Activated CD4-positive, alpha-beta T cell treated with anti-CD3 and anti-CD28 coated beads, Interleukin-2, Interleukin-6, amounts not matched to agents 100 ng/mL and 50 ng/mL, durations not matched to agents 16 hours and 8 hours (primary cell): ENCODE data around the gene HBD.
"Not testable (repeated sequence)": the region's sequence is repeated elsewhere in the genome, so short reads cannot be mapped to it uniquely, and the experiment has no call there.

Experiments
- DNase-seq: peaks from one replicate; pipeline ENCODE4 v3.0.0-alpha.2; 2020

Gene HBD

DNA sequence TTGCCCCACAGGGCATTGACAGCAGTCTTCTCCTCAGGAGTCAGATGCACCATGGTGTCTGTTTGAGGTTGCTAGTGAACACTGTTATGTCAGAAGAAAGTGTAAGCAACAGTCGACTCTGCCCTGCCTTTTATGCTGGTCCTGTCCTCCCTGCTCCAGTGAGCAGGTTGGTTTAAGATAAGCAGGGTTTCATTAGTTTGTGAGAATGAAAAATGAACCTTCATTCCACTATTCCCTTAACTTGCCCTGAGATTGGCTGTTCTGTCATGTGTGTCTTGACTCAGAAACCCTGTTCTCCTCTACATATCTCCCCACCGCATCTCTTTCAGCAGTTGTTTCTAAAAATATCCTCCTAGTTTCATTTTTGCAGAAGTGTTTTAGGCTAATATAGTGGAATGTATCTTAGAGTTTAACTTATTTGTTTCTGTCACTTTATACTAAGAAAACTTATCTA, at the start of gene HBD:
HBD (minus strand) TSS at position 103 of the 454 bp plus-strand sequence; CDS start at position 53, 50 bp downstream.
- peak; percentile 8 for DNase-seq

DNA sequence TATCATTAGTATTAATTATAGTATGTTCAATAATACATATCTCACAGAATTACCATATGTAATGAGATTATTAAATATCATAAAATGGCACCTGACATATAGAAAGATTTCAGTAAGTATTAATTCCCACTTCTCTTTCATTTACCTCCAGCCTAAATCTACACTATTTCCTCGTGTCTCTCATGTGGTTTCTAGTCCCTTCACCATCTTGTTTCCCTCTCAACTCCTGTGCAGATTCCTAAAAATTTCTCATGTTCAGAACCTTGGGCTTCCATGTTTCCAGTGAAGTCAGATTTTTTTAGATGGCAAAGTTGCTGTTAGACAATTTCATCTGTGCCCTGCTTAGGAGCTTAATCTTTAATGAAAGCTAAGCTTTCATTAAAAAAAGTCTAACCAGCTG, 49.6 kb upstream of the HBD start:
- DNase-seq = no peak

DNA sequence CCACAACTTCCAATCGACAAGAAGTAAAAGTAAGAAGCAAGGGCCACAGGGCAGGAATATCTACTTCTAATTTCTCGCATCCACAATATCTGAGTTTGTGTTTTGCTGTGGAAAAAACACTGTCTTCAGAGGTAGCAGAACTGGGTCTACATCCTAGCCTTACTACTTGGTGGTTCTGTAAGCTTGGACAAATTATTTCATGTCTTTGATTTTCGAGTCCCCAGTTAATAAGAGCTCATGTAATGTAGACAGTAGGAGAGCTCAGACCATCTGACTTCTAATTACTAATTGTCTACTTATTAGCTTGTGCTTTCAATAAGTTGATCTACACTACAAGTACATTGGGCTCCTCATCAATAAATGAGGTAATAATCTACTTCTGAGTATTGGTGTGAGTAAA, 48.8 kb upstream of the HBD start:
- DNase-seq = no peak

DNA sequence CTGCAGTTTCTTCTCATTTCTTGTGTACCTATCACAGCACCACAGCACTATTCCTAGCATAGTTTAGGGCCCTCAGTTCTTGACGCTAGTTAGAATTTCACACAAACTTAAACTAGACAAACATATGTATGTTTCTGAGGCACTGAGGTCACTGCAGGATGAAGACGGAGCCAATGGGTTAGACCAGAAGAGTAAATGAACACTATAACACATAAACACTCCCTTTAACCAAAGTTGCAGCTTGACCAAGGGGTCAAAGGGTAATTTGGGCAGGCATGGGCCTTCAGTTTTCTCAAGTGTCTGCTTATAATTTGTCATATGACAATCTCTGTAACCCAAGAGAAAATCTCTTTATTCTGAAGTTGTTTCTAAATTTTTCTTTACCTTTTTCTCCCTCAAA, 48.3 kb upstream of the HBD start:
- no peak for DNase-seq

DNA sequence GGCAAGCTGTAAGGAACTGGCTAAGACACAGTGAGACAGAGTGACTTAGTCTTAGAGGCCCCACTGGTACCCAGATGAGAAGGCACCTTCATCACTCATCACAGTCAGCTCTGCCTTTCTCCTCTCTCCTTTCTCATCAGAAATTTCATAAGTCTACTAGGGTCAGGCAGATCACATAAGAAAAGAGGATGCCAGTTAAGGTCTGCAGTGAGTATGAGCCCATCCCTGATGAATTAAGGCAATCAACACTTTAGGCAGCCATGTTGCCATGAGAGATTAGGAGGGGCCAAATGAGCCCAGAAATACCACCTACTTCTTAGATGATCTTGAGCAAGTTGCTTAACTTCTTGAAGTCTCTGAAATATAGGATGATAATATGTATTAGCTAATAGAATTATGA, 47.3 kb upstream of the HBD start:
- no peak for DNase-seq

DNA sequence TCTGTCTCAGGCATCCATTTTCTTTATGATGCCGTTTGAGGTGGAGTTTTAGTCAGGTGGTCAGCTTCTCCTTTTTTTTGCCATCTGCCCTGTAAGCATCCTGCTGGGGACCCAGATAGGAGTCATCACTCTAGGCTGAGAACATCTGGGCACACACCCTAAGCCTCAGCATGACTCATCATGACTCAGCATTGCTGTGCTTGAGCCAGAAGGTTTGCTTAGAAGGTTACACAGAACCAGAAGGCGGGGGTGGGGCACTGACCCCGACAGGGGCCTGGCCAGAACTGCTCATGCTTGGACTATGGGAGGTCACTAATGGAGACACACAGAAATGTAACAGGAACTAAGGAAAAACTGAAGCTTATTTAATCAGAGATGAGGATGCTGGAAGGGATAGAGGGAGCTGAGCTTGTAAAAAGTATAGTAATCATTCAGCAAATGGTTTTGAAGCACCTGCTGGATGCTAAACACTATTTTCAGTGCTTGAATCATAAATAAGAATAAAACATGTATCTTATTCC, 46.4 kb upstream of the HBD start:
- DNase-seq = peak; percentile 78

DNA sequence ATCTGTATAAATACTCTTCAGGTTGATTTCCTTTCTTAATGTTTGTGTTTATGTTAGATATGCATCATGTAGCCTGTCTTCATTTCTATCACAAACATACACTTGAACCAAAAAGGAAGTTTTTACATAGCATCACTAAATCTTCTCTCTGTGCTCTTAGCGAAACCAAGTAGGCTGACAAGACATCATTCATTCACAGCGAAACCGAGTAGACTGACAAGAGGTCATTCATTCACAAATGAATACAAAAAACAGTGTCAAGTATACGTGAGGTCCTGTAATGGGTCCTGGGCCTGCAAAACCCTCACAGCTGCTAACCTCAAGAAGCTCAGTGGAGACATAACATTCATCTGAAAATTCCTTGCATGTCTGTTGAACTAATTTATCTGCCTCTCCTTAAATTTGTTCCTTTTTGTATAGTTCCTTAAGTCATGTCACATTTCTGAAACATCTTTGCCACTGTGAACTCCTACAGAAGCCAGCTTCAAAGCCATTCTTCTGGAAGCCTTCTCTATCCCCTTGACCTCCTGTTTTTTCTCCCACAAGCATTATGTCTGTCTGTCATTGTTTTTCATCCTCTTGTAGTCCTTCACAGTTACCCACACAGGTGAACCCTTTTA, 45.3 kb upstream of the HBD start:
- no peak for DNase-seq

DNA sequence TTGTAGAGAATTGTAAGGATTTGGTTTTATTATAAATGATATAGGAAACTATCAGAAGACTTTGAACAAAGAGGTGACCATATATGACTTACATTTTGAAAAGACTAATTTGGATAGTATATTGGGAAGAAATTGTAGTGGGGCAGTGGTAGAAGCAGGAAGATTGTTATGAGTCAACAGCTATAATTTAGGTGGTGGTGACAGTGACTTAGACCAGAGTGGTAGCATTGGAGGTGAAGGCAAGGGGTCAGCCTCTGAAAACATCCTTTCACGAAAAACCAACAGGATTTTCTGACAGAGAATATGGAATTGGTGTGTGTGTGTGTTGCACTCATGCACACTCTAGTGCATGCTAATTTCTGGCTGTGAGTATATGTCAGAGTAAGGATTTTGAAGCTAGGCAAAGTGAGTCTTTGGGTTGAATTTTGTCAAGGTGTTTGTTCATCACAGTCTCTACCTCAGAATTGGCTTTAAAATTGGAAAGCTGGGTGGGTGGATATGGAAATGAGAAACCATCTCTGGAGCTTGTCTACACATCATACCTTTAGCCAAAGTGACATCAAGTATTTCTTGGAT, 43.6 kb upstream of the HBD start:
- no peak for DNase-seq

DNA sequence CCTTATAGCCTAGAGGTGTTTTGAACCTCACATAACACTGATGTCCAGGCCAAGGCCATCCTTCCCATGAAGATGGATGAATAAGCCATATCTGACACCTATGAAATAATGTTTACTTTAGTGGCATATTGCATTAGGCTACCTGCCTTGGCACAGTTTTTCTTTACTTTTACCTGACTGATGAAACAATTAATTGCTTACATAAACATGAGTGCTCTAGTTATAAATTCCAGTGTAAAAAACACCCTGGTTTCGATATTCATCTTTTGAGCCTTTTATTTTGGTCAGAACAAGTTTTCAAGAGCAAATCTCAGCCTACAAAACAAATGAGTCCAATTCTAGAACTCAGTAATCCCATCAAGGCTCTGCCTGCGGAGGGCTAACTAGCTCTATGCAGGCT, 42.4 kb upstream of the HBD start:
- DNase-seq = no peak

DNA sequence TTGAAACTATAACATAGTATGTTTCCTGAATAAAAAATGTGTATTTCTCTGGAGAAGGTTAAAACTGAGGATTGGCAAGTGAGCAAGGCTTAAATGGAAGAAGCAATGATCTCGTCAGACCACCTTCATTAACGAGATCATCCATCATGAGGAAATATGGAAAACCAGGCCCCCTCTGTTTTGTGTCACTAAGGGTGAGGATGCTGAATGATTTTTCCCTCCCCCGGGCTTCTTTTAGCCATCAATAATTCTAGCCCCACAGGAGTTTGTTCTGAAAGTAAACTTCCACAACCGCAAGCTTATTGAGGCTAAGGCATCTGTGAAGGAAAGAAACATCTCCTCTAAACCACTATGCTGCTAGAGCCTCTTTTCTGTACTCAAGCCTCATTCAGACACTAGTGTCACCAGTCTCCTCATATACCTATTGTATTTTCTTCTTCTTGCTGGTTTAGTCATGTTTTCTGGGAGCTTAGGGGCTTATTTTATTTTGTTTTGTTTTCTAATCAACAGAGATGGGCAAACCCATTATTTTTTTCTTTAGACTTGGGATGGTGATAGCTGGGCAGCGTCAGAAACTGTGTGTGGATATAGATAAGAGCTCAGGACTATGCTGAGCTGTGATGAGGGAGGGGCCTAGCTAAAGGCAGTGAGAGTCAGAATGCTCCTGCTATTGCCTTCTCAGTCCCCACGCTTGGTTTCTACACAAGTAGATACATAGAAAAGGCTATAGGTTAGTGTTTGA, 41.3 kb upstream of the HBD start:
- DNase-seq = no peak

DNA sequence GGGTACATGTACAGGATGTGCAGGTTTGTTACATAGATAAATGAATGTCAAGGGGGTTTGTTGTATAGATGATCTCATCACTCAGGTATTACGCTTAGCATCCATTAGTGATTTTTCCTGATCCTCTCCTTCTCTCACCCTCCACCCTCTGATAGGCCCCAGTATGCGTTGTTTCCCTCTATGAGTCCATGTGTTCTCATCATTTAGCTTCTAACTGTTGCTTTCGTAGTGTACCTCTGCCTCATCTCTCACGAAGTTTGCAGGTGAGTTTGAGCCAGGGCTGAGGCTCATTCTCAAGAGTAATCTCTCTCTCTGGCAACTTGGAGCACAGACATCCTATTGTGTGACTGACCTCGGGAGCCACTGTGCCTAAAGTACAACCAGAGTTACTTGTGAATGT, 40.1 kb upstream of the HBD start:
- DNase-seq = no peak

DNA sequence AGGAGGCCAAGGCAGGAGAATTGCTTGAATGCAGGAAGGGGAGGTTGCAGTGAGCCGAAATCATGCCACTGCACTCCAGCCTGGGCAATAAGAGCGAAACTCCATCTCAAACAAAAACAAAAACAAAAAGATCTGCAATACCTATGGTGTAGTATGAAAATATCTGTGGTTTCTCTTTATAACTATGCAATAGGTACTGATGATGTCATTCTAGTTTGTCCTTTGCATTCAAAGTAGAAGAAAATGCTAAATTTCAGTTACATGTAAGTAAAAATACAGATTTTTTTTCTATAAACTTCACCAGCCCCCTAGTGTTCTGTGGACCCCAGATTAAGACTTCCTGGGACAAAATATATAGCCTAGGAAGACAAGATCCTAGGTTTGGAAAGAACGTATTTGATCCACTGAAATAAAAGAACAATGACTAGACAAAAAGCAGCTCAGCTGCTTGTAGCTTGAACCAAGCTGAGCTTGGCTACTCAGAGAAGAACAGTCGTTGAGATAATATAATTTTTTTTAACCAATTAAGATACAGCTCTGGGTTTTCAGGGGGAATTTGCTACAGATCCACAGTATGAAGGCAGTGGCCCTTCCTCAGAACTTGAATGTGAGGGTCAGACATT, 38.2 kb upstream of the HBD start:
- DNase-seq = no peak

DNA sequence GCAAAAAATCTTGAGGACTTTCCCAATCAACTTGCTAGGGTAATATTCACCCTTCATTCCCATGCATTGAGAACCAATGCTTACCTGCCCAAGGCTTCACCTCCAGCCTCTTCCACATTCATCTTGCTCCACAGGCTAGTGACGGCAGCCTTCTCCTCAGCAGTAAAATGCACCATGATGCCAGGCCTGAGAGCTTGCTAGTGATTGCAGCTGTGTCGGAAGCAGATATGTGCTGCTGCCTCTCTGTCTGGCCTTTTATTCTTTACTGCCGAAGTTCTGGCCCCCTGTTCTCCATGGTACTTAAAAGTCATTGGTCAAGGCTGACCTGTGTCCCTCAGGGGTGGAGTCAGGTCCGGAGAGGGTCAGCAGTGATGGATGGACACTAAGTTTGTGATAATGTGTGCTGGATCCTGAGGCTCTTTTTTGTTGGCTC, 35.4 kb upstream of the HBD start, which contains the start of gene HBE1:
HBE1 (minus strand) TSS at position 231 of the 433 bp plus-strand sequence; CDS start at position 176, 55 bp downstream.
- no peak for DNase-seq

DNA sequence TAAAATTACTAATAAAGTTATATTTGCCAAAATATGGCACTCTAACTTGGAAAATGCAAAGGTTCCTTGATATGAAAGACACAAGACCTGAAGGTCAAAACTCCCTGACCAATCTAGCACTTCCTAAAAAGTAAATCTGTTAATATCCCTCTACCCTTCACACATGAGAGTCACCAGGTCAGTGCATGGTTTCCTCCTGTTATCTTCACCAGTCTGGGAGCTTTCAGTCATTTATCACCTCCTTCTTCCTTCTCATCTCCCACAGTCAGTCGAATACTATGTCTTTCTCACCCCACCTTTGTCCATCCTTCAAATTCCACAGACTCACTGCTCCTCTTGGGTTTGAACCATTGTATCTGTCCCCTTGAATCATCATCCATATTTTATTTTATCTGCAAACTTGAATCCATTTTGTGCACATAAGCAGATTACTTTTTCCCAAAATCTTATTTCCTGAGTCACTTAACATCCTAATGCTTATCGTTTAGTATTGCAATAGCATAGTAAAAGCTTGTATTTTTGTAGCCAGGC, 32.8 kb upstream of the HBD start:
- DNase-seq = no peak

DNA sequence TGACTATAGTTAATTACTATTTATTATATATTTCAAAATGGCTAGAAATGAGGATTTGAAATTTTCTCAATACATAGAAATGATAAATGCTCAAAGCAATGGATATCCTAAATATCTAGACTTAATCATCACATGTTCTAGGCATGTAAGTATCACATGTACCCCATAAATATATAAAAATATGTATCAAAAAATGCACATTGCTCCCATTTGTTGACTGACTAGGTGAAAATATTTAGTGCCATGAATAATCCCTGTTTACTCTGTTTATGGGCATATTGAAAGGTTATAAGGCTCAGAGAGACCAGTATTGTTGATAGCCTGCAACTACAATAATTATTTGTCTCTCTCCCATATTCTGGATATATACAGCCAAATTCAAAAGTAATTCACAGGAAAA, 32.3 kb upstream of the HBD start:
- DNase-seq = no peak

DNA sequence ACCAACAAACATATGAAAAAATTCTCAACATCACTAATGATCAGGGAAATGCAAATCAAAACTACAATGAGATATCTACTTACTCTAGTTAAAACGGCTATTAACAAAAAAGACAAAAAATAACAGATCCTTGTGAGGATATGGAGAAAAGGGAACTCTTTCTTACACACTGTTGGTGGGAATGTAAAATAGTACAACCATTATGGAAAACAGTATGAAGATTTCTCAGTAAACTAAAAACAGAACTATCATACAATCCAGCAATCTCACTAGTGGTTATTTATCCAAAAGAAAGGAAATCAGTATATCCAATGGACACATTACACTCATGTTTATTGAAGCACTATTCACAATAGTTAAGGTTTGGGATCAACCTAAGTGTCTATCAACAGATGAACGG, 31.5 kb upstream of the HBD start:
- DNase-seq = no peak

DNA sequence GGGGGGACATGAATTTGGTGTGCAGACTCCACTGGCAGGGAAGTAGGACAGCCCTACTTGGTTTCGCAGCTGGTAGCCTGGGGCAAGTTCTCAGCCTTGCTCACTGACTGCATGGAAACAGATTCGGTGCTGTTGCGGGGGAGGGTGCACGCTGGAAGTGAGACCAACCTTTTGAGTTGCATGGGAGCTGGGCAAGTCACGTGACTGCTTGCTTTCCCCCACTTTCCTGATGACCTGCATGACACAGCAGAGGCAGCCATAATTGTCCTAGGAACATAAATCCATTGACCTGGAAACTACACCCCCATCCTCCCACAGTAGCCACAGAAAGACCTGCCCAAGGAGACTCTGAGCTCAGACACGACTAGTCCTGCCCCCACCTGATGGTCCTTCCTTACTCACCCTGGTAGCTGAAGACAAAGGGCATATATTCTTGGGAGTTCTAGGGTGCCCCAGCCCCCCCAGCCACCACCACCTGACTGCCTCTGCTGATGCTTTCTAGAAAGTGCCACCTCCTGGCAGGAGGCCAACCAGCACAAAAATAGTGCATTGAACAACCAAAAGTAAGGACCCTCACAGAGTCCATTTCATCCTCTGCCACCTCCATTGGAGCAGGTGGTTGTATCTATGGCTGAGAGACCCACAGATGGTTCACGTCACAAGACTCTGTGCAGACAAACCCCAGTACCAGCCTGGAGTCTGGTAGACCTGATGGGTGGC, 24.4 kb upstream of the HBD start:
- no peak for DNase-seq

DNA sequence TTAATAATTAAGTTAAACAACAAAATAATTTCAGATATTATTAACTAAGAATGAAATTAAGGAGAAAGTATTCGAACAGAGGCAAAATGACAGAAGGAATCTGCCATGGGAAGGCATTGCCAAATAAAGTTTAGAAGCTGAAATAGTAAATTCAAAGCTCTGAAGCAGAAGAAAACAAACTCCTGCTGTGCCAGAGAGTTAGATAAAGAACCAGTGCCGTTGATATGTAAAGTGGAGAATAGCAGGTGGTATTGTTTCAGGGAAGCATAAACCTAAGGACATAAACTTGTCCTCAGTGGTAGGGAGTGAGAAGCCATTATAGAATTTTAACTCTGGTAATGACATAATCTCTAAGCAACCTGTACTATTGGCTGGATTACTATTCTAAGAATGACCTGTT, 23.0 kb upstream of the HBD start:
- DNase-seq = no peak

DNA sequence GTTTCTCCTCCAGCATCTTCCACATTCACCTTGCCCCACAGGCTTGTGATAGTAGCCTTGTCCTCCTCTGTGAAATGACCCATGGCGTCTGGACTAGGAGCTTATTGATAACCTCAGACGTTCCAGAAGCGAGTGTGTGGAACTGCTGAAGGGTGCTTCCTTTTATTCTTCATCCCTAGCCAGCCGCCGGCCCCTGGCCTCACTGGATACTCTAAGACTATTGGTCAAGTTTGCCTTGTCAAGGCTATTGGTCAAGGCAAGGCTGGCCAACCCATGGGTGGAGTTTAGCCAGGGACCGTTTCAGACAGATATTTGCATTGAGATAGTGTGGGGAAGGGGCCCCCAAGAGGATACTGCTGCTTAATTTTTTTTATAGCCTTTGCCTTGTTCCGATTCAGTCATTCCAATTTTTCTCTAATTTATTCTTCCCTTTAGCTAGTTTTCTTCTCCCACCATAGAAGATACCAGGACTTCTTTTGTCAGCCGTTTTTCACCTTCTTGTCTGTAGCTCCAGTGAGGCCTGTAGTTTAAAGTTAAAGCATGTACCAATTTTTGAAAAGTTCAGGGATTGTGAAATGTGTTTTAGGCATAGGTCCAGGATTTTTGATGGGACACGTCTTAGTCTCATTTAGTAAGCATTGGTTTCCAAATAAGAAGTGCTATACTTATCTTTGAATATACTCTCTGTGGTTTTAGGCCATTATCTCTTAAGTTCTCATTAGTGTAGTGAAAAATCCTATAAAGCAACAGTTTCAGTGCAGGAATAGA, 20.5 kb upstream of the HBD start, which contains the start of gene HBG2:
HBG2 (minus strand) TSS at position 136 of the 768 bp plus-strand sequence; CDS start at position 83, 53 bp downstream.
- not testable (repeated sequence) for DNase-seq

DNA sequence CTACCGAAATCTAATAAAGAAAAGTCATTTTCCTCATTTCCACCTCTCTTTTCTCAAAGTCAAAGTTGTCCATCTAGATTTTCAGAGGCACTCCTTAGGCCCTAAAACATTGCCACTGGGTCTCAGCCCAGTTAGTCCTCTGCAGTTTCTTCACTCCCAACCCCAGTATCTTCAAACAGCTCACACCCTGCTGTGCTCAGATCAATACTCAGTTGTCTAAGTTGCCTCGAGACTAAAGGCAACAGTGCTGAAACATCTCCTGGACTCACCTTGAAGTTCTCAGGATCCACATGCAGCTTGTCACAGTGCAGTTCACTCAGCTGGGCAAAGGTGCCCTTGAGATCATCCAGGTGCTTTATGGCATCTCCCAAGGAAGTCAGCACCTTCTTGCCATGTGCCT, 19.7 kb upstream of the HBD start:
- DNase-seq = not testable (repeated sequence)

DNA sequence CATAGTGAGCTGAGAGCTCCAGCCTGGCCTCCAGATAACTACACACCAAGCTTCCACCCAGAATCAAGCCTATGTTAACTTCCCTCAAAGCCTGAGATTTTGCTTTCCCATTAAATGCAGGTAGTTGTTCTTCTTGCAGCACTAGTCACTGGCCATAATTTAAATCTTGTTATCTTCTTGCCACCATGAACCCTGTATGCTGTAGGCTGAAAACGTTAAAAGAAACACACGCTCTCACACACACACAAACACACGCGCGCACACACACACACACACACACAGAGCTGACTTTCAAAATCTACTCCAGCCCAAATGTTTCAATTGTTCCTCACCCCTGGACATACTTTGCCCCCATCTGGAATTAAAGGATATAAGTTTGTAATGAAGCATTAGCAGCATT, 19.2 kb upstream of the HBD start:
- DNase-seq = not testable (repeated sequence)

DNA sequence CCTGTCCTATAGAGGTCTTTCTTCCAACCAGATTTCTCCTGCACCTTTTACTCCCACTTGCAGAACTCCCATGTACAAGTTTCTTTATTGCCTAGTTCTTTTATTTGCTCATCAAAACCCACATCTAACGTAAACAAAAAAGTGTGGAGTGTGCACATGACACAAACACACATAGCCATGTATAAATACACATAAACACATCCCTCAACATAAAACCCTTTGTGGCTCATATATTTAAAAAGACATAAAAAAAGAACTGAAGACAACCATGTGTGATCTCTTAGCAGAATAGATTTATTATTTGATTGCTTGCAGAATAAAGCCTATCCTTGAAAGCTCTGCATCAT, 18.6 kb upstream of the HBD start:
- DNase-seq = no peak
